GM19397 (cell line): ENCODE measurements around the gene PACRG.

Source experiments
- ATAC-seq: cut with Tn5 transposase; IDR thresholded peaks from one replicate; pipeline ENCODE4 v1.9.1; 2021; ENCODE audit warnings: mild to moderate bottlenecking, moderate library complexity; ENCODE audit not compliant: unreplicated experiment

PACRG gene

DNA sequence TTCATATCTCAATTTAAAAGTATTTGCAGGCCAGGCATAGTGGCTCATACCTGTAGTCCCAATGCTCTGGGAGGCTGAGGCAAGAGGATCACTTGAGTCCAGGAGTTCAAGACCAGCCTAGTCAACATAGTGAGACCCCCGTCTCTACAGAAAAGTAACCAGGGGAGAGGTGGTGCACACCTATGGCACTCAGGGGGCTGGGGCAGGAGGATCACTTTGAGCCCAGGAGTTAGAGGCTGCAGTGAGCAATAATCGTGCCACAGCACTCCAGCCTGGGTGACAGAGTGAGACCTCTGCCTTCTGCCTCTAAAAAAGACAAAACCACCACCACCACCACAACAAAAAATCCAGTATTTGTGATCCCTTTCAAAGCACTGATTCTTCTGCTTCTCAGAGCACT is 501.3 kb downstream of the PACRG start:
- no peak for ATAC-seq

DNA sequence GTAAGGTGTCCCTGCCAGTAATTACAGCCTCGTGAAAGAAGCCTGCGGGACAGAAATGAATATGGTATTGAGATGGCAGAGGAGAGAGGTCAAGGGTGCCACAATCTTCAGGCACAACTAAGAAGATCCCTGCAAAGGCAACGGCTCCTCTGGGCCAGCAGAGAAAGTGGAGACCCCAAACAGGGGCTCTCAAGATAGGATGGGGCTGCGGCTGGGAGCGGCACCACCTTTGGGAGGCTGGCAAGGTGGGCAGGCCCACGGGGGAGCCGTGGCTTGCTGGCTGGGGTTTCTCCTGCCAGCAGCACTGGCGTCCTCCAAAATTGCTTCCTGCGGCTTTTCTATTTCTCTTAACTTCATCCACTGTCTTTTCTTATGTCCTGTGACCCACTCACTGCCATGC is 503.1 kb downstream of the PACRG start:
- ATAC-seq = no peak

DNA sequence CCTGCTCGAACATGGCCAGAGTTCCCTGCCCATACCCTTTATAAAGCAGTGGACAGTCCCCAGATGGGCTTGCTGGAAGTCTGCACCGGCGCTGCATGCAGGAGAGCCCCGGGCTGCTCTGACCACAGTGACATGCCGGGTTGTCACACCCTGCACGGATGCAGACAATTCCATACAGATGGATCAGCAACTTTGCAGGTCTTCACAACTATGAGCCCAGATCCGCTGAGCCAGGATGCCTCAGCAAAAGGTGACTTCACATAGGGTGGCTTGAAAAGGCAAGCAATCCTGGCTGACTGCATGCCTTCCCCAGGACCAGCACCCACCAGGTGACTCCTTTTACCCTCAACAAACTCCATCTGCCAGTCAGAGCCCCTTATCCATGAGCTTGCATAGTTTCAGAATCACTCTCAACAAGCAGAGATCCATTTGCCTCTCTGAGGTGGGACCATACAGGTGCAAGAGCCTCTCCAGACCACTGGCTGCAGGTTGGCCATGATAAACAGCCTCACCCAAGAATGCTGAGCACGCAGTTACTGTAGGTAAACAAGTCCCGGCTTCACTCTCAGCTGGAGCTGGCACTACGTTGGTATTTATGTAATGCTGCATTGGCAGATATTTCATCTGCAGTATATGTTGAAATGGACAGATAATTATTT is 503.7 kb downstream of the PACRG start:
- ATAC-seq = no peak

- no peak for ATAC-seq
Measured at GRCh38 chr6:163232015-163232523, 504.3 kb downstream of the PACRG start.

GRCh38 chr6:163232649-163233048 is 504.9 kb downstream of the PACRG start:
- ATAC-seq = no peak

DNA sequence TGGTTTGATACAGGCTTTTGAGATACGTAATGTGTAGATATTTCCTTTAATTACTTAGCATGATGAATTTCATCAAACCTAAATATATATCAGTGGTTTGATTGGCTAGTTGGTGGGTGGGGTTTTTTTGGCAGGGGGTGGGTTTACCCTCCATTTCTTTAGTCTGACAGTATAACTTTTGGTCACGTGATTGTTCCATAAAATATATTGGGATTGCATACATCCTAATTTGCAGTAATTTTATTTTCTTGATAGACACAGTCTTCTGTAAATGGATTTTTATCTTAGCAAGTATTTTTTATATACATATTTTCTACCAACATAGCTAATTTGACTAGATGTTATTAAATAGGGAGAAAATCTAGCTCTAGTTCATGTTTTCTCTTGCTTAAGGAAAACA is 509.3 kb downstream of the PACRG start:
- ATAC-seq = no peak

DNA sequence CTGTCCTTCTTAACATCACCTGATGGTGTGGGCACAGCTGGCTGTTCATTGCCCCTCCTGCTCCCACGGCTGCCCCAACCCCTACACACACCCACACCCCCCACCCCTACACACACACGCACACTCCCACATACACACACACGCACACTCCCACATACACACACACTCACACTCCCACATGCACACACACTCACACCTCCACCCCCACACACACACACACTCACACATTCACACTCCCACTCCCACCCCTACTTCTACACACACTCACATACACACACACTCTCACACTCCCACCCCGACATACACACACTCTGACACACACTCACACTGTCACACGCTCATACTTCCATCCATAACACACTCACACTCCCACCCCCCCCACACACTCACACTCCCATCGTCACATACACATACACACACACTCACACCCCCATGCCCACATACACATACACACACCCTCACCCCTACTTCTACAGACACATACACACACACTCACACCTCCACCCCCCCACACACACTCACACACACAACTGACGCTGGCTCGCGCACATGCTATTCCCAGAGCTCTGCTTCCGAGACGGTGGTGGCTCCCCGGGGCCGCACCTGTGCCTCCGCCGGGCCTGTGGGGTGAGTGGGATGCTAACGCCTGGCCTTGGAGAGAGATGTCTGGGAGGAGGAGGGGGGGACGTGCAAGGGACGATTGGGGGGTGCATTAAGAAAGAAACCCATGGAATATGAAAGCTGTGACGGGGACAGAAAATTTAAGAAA is 512.0 kb downstream of the PACRG start:
- no peak for ATAC-seq

GRCh38 chr6:163240556-163240955 is 512.8 kb downstream of the PACRG start:
- no peak for ATAC-seq

GRCh38 chr6:163241683-163242082 is 513.9 kb downstream of the PACRG start:
- ATAC-seq = no peak

DNA sequence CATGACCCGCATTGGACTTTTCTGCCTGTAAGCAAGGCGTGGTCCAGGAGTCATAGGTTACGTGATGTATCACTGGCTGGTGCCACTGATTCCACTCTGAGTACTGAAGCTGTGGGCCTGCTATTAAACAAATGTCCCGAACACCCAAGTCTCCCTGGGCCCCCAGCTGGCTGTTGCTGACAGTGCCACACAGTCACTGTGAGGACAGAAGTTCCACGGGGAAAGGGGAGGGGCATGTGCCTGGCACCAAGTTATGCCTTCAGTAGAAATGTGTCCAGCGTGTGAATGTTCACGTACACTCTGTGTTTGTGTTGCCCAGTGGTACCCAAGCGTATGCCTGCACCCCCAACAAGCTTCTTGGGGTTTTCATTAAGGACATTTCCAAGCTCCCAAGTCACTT is 515.3 kb downstream of the PACRG start:
- ATAC-seq = no peak

- no peak for ATAC-seq
Measured at GRCh38 chr6:163243692-163244589, 516.2 kb downstream of the PACRG start.

- ATAC-seq = no peak
Measured at GRCh38 chr6:163248051-163248450, 520.3 kb downstream of the PACRG start.

DNA sequence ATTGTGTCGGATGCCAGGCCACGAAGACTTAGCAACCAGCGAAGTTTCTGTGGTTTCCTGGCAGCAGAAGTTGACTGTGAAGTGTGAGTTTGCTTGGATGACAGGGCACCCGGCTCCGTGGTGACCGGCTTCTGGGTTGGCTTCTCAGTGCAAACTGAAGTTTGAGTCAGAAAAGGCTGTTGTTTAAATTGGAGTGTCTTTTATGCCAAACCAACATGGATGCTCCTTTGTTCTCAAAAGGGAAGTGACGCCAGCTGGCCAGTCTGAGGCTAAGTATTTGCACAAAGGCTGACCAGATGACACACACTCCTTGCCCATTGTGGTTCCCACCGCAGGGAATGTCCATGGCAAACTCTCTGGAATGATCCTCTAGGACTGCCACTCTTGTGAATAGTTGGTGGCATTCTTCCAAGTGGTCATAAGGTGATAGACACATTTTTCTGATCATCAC is 521.9 kb downstream of the PACRG start:
- ATAC-seq = no peak

DNA sequence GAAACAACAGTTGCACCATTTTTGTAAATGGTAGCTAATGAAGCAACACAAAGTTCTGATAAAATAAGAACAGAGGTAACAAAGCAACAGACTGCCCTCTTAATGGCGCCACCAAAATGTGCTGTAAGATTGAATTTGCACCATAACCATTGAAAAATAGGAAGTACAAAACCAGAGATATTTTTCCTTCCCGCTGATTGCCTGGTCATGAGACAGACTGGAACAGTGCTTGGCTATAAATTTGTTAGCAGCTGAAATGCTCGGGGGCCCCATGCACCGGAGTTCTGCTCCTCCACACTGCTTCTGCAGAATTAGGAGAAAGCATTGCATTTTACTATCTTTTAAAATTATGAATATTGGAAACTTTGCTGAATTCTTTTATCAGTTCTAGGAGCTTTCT is 522.3 kb downstream of the PACRG start:
- no peak for ATAC-seq

- ATAC-seq = no peak
Measured at GRCh38 chr6:163252061-163252591, 524.4 kb downstream of the PACRG start.

DNA sequence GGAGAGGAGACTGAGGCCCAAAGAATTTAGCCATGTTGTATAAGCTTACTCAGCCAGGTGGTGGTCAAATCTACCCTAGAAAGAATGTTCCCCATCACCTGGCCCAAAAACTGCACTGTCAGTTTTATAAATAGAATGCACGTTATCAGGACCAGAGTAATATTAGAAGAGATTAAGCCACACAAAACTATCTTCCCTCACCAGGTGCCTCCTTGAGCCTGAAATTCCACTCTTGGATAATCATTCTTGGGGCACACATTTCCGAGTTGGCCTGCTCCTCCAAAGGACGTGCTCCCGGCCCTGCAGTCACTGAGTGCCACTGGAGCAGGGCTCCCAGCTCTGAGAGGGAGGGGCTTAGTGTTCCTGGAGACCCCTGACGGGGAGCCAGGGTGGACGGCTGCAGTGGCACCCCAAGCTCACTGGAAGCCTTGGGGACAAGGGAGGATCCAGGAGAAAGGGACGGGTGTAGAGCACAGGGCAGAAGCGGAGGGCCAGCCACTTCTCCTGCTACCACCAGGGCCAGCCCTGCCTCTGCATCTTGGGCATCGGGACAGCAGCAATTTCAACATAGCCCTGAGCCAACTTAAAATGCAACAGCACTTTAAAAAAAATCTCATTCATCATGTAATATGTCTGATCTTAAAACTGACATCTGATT is 525.9 kb downstream of the PACRG start:
- ATAC-seq = no peak

- ATAC-seq = no peak
Measured at GRCh38 chr6:163254341-163254835, 526.6 kb downstream of the PACRG start.

DNA sequence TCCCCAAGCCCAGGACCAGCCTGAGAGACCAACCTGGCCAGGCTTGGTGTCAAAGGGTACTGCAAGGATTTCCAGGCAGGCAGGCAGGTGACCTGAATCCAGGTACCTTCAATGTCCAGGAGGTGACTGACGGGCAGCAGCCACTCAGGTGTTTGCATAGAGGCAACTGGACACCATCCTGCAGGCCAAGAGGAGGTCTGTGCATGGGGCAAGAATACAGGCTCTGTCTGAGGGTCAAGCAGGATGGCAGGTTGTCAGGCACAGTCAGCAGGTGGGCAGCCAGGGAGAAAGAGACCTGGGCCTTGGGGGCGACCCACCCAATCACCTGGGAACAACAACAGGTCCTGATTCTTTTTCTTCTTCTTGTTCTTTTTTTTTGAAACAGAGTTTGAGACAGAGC is 527.5 kb downstream of the PACRG start:
- no peak for ATAC-seq

DNA sequence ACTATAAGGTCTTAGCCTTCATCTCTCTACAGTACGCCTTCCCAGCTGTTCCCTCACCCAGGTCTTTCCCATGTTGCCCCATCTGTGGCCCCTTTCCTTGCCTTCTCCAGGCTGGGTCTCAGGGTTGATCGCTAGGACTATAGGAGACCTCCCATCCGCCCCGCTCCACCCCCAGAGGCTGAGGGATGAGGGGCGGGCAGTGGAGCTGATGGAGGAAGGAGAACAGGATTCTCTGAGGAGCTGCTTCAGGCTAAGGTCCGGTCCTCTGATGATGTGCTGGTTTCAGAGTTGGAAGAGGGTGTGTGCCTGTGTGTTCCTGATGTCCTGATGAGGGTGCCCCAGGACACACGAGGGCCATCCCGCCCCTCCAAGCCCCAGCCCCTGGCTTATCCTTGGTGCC is 531.9 kb downstream of the PACRG start:
- ATAC-seq = no peak

DNA sequence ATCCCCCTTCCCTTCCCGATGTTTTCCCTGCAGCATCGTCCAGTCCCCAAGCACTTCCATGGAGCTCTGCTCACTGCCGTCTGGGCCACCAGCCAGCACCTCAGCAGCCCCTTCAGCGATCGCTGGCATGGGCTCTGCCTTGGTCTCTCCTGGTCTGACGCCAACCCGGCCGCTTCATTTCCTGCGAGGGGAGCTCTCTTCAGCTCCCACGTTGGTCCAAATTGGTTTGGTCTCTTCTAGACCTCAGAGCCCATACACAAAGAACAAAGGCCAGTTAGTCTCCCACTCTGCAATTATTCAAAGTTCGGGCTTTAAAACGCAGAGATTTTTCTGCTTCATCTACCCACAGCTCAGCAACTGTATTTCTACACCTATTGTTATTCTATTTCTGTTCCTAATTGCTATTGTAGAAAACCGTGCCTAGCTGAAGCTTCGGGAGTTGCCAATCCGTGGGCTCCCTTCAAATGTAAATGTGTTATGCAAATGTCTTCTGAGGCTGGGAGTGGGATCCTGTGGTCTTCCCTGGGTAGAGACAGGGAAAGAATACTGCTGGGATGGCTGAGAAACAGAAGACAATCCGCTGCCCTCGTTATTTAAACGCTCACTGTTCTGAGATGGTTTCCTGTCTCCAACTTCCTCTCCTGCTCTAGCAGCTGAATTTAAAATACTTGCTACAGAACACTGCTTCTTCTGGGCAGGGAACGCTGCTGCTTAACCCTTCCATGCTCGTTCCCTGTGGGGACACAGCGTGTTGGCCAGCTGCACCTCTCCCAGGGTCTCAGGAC is 532.5 kb downstream of the PACRG start:
- ATAC-seq = no peak
